Keratinocyte (primary cell): ENCODE measurements around the gene PGGT1B. TPM values are rescaled to one million over a fixed set of nuclear protein-coding genes. Genes with fewer than 3 reads are reported as not detected.

Experiments used
- DNase-seq: peaks from one replicate; pipeline ENCODE4 v3.0.0-alpha.2; 2011; ENCODE audit warnings: low read depth, missing footprints, low spot score
- FAIRE-seq: peaks from 2 replicates; lab custom pipeline; 2011; peaks lifted over from hg19 to GRCh38; lab: Jason Lieb, UNC
- H2AFZ ChIP-seq: 2 replicates; pipeline ENCODE4 v1.6.0; 2012; ENCODE audit warnings: low read length, control low read depth, inconsistent platforms; ENCODE audit not compliant: control insufficient read depth
- H3K27ac ChIP-seq: 2 replicates; pipeline ENCODE4 v1.5.1; 2011; ENCODE audit warnings: low read length; ENCODE audit not compliant: control insufficient read depth, insufficient read depth
- H3K27me3 ChIP-seq: 3 replicates; pipeline ENCODE4 v1.6.0; 2011; ENCODE audit warnings: low read length; ENCODE audit not compliant: control insufficient read depth, insufficient read depth; ENCODE audit errors: extremely low read depth
- H3K36me3 ChIP-seq, 2 experiments: 2 replicates in 1 of 2; 3 replicates in 1 of 2; pipeline ENCODE4 v1.5.1; 2011; ENCODE audit warnings: low read length in 2 of 2, mild to moderate bottlenecking in 1 of 2; ENCODE audit not compliant: control insufficient read depth in 2 of 2, insufficient read depth in 2 of 2; ENCODE audit errors: extremely low read depth in 1 of 2
- H3K4me1 ChIP-seq: 3 replicates; pipeline ENCODE4 v1.5.1; 2011; ENCODE audit warnings: low read length; ENCODE audit not compliant: control insufficient read depth, insufficient read depth; ENCODE audit errors: extremely low read depth
- H3K4me2 ChIP-seq: 3 replicates; pipeline ENCODE4 v1.6.0; 2011; ENCODE audit warnings: low read depth, low read length; ENCODE audit not compliant: control insufficient read depth, insufficient read depth; ENCODE audit errors: extremely low read depth
- H3K4me3 ChIP-seq, 3 experiments: fragments of 200-600 bp in 1 of 3; sonication (generic) in 1 of 3; 2 replicates in 2 of 3; 3 replicates in 1 of 3; pipeline ENCODE4 v1.5.1; 2011 to 2016; ENCODE audit warnings: low read length in 3 of 3, mild to moderate bottlenecking in 3 of 3, control low read depth in 2 of 3, inconsistent platforms in 1 of 3, low read depth in 1 of 3, mixed read lengths in 1 of 3, mixed run types in 1 of 3, moderate library complexity in 1 of 3; ENCODE audit not compliant: control insufficient read depth in 2 of 3, insufficient read depth in 2 of 3; ENCODE audit errors: extremely low read depth in 1 of 3
- H3K79me2 ChIP-seq: 2 replicates; pipeline ENCODE4 v1.6.0; 2012; ENCODE audit warnings: low read length; ENCODE audit not compliant: control insufficient read depth, insufficient read depth
- H3K9ac ChIP-seq: 3 replicates; pipeline ENCODE4 v1.6.0; 2011; ENCODE audit warnings: low read length; ENCODE audit not compliant: control insufficient read depth, insufficient read depth; ENCODE audit errors: extremely low read depth
- H3K9me1 ChIP-seq: 3 replicates; pipeline ENCODE4 v1.6.0; 2011; ENCODE audit warnings: low read length; ENCODE audit not compliant: control insufficient read depth, insufficient read depth; ENCODE audit errors: extremely low read depth
- H3K9me3 ChIP-seq: 2 replicates; pipeline ENCODE4 v1.5.1; 2012; ENCODE audit warnings: low read depth, low read length; ENCODE audit not compliant: control insufficient read depth
- H4K20me1 ChIP-seq: 3 replicates; pipeline ENCODE4 v1.6.0; 2011; ENCODE audit warnings: low read length; ENCODE audit not compliant: control insufficient read depth, insufficient read depth; ENCODE audit errors: extremely low read depth
- CTCF ChIP-seq, 3 experiments: IDR thresholded peaks in 1 of 3; conservative IDR thresholded peaks in 1 of 3; optimal IDR thresholded peaks in 1 of 3; 2 replicates in 2 of 3; 3 replicates in 1 of 3; pipeline versions ENCODE3 to v1.5.1; 2011; ENCODE audit warnings: low read length in 3 of 3, mild to moderate bottlenecking in 3 of 3, moderate library complexity in 2 of 3, control low read depth in 1 of 3, inconsistent platforms in 1 of 3; ENCODE audit not compliant: insufficient read depth in 2 of 3; ENCODE audit errors: extremely low read depth in 1 of 3
- EZH2 ChIP-seq: IDR thresholded peaks from one replicate; pipeline ENCODE4 v1.6.1; 2012; ENCODE audit warnings: inconsistent platforms, mild to moderate bottlenecking, low read length, moderate library complexity
- dilution Hi-C: fragments of 300-500 bp; cut with MboI; formaldehyde crosslinking; loops from one replicate; pipeline ENCODE4 v1.7.0; 2020; ENCODE audit warnings: low sequenced_read_pairs; ENCODE audit not compliant: extremely low pct_ligation_motif_present
- polyA plus RNA-seq, 5 experiments: library from polyadenylated mRNA; depleted of rRNA in 3 of 5; stranded (reverse) in 3 of 5; stranded (forward) in 1 of 5; unstranded in 1 of 5; fragments of >200 nt; gene quantifications; 1 replicate in 1 of 5; 2 replicates in 3 of 5; 3 replicates in 1 of 5; pipeline versions ENCODE4 v1.2.1 to v1.2.3, GENCODE V29; 2011 to 2012; ENCODE audit warnings: missing spikeins in 2 of 5, low read depth in 1 of 5, low replicate concordance in 1 of 5

The PGGT1B gene
- polyA plus RNA-seq, 1 donor (not counting 4 experiments of a cell fraction or from before 2014, with no cell fraction given) = 5.5 TPM

GRCh38 chr5:115186794-115187193, 75.9 kb downstream of the PGGT1B start:
- Histone ChIP-seq H3K27me3 (peaks cover 6% of the 10 kb centered on the region), H3K4me3 (no peak overlapping the region), H3K4me1 (no peaks in the 10 kb centered on the region), H2AFZ (no peak overlapping the region), H3K9me3 (no peaks in the 10 kb centered on the region), H3K9ac (no peak overlapping the region), H4K20me1 (no peaks in the 10 kb centered on the region), H3K79me2 (no peaks in the 10 kb centered on the region), H3K9me1 (no peaks in the 10 kb centered on the region), H3K4me2 (no peak overlapping the region), H3K27ac (no peak overlapping the region), H3K36me3 (no peaks in the 10 kb centered on the region)
- dilution Hi-C loops = no loop called here
- DNase-seq (no peak), FAIRE-seq (no peak)
- no peak for TF ChIP-seq EZH2
- no peak for TF ChIP-seq CTCF (optimal IDR thresholded peaks at IDR 0.05 in 1 of 3, IDR thresholded peaks at IDR 0.05 in 1 of 3, conservative IDR thresholded peaks at IDR 0.05 in 1 of 3; ENCODE audit: extremely low read depth in 1 of 3, insufficient read depth in 2 of 3, low read length in 3 of 3)

DNA sequence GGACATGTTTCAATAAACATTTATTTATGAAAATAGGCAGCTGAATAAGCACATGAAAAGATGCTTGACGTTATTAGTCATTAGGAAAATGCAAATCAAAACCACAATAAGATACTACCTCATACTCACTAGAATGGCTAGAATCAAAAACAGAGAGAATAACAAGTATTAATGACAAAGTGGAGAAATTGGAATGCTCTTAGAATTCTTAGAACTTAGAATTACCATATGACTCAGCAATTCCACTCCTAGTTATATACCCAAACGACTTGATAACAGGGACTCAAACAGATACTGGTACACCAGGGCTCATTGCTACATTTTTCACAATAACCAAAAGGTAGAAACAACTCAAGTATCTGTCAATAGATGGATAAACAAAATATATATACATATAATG, 77.9 kb downstream of the PGGT1B start:
- H3K4me1 ChIP-seq = peaks cover 1% of the 10 kb centered on the region
- H3K4me2 ChIP-seq = no peak overlapping the region
- no peak overlapping the region for H3K4me3 ChIP-seq
- H3K9ac ChIP-seq = no peak overlapping the region
- H3K9me3 ChIP-seq = no peaks in the 10 kb centered on the region
- dilution Hi-C loops = no loop called here
- H4K20me1 ChIP-seq = peaks cover 2% of the 10 kb centered on the region
- H3K27me3 ChIP-seq = peaks cover 27% of the 10 kb centered on the region
- H3K9me1 ChIP-seq = no peaks in the 10 kb centered on the region
- no peak overlapping the region for H3K27ac ChIP-seq
- H3K79me2 ChIP-seq = no peaks in the 10 kb centered on the region
- DNase-seq = no peak
- H2AFZ ChIP-seq = no peak overlapping the region
- H3K36me3 ChIP-seq = no peaks in the 10 kb centered on the region
- FAIRE-seq = no peak
- TF ChIP-seq EZH2 (no peak), CTCF (optimal IDR thresholded peaks at IDR 0.05 in 1 of 3, IDR thresholded peaks at IDR 0.05 in 1 of 3, conservative IDR thresholded peaks at IDR 0.05 in 1 of 3; ENCODE audit: extremely low read depth in 1 of 3, insufficient read depth in 2 of 3, low read length in 3 of 3) (no peak)
